PC-9 (cell line): ENCODE data around the gene HMGXB4. TPM values are rescaled to one million over a fixed set of nuclear protein-coding genes. Genes with fewer than 3 reads are reported as not detected.

ENCODE experiments used
- BruUV-seq: library from RNA; stranded (reverse); fragments of 400-500 nt; replicated peaks from 2 replicates; lab custom pipeline; 2021; lab: Mats Ljungman, UMichigan
- CTCF ChIA-PET: fragments of 300-600 bp; sonication (Branson Sonifier 250); formaldehyde crosslinking; loops from one replicate; lab custom pipeline; 2022; ENCODE audit warnings: antibody characterized with exemption; lab: Charles Lee
- POLR2A ChIA-PET: fragments of 300-600 bp; sonication (Branson Sonifier 250); formaldehyde crosslinking; loops from one replicate; lab custom pipeline; 2022; ENCODE audit warnings: antibody characterized with exemption; ENCODE audit not compliant: unreplicated experiment; lab: Charles Lee
- DNase-seq, 2 experiments: peaks; one replicate each; pipeline versions ENCODE4 v3.0.0 to v3.0.0-alpha.2; 2015 to 2022; ENCODE audit warnings: mixed read lengths in 1 of 2
- H2AFZ ChIP-seq: fragments of 200-600 bp; sonication (generic); 2 replicates; pipeline ENCODE4 v1.8.1; 2017; ENCODE audit warnings: antibody characterized with exemption
- H3F3A ChIP-seq: fragments of 200-600 bp; sonication (generic); 2 replicates; pipeline ENCODE4 v1.8.1; 2017; ENCODE audit warnings: antibody characterized with exemption, mild to moderate bottlenecking, low read depth; ENCODE audit not compliant: insufficient read depth
- H3K27ac ChIP-seq: fragments of 200-600 bp; sonication (generic); 2 replicates; pipeline ENCODE4 v1.6.1; 2016; ENCODE audit warnings: mixed run types
- H3K27me3 ChIP-seq: fragments of 200-600 bp; sonication (generic); 2 replicates; pipeline ENCODE4 v1.6.1; 2016; ENCODE audit warnings: low read depth, mixed run types; ENCODE audit not compliant: insufficient read depth
- H3K36me3 ChIP-seq: fragments of 200-600 bp; sonication (generic); 2 replicates; pipeline ENCODE4 v1.6.1; 2016; ENCODE audit warnings: low read depth, mixed run types
- H3K4me1 ChIP-seq: fragments of 200-600 bp; sonication (generic); replicated peaks from 2 replicates; pipeline ENCODE4 v1.6.1; 2016; ENCODE audit warnings: mixed run types; ENCODE audit not compliant: insufficient read depth
- H3K4me2 ChIP-seq: fragments of 200-600 bp; sonication (generic); 2 replicates; pipeline ENCODE4 v1.6.1; 2017; ENCODE audit warnings: mixed run types
- H3K4me3 ChIP-seq: fragments of 200-600 bp; sonication (generic); 2 replicates; pipeline ENCODE4 v1.6.1; 2016; ENCODE audit warnings: mixed run types
- H3K79me2 ChIP-seq: fragments of 200-600 bp; sonication (generic); 2 replicates; pipeline ENCODE4 v1.6.1; 2017; ENCODE audit warnings: low read depth, mixed run types
- H3K9me2 ChIP-seq: fragments of 200-600 bp; sonication (generic); 2 replicates; pipeline ENCODE4 v1.8.1; 2017; ENCODE audit warnings: mild to moderate bottlenecking; ENCODE audit not compliant: insufficient read depth
- H3K9me3 ChIP-seq: fragments of 200-600 bp; sonication (generic); 2 replicates; pipeline ENCODE4 v1.8.1; 2016; ENCODE audit warnings: low read depth; ENCODE audit not compliant: insufficient read depth
- H4K20me1 ChIP-seq: fragments of 200-600 bp; sonication (generic); 2 replicates; pipeline ENCODE4 v1.8.1; 2017; ENCODE audit not compliant: insufficient read depth
- CTCF ChIP-seq: fragments of 200-600 bp; sonication (generic); conservative IDR thresholded peaks from 2 replicates; pipeline ENCODE4 v1.6.1; 2017; ENCODE audit warnings: mixed run types, antibody characterized with exemption, mild to moderate bottlenecking, moderate library complexity
- EZH2 ChIP-seq: fragments of 200-600 bp; sonication (generic); IDR thresholded peaks from 2 replicates; pipeline ENCODE4 v1.8.0; 2017; ENCODE audit warnings: antibody characterized with exemption, low read depth
- intact Hi-C: fragments of 100-400 bp; cut with micrococcal nuclease; formaldehyde crosslinking; loops from one replicate; pipeline ENCODE4 v1.10.0; 2022; ENCODE audit not compliant: unreplicated experiment
- total RNA-seq: library from RNA; stranded (reverse); gene quantifications from 2 replicates; pipeline ENCODE4 v1.2.3, GENCODE V29; 2021

Gene HMGXB4
- total RNA-seq, 1 experiment from 2014 or later = 29.2 TPM

- no peaks in the 10 kb centered on the region for H3K27me3 ChIP-seq
- no peaks in the 10 kb centered on the region; the same call in 1 of the 2 replicates for H3K36me3 ChIP-seq
- intact Hi-C loops = no loop called here
- no peak overlapping the region for H3K4me2 ChIP-seq
- TF ChIP-seq CTCF = no peak
- no peak for TF ChIP-seq EZH2
- H4K20me1 ChIP-seq = no peaks in the 10 kb centered on the region
- peaks cover 24% of the 10 kb centered on the region for H3K4me1 ChIP-seq
- no peak overlapping the region for H3K4me3 ChIP-seq
- no TSS peak for BruUV-seq
- no peak overlapping the region for H3K27ac ChIP-seq
- no peaks in the 10 kb centered on the region for H3K9me3 ChIP-seq
- no peak overlapping the region for H2AFZ ChIP-seq
- H3K79me2 ChIP-seq = peaks cover 37% of the 10 kb centered on the region
- H3F3A ChIP-seq = peaks cover 34% of the 10 kb centered on the region
- ChIA-PET POLR2A (no interaction called here), CTCF (no interaction called here)
- no peak for DNase-seq
- H3K9me2 ChIP-seq = no peaks in the 10 kb centered on the region
These were observed 61.3 kb downstream of the HMGXB4 start for GRCh38 chr22:35318346-35319215.

GRCh38 chr22:35319244-35319985 lies 62.1 kb downstream of the HMGXB4 start:
- H3K27ac ChIP-seq = no peak overlapping the region
- no peaks in the 10 kb centered on the region for H4K20me1 ChIP-seq
- ChIA-PET CTCF (no interaction called here), POLR2A (no interaction called here)
- no peaks in the 10 kb centered on the region; the same call in 1 of the 2 replicates for H3K36me3 ChIP-seq
- intact Hi-C loops = no loop called here
- no peaks in the 10 kb centered on the region for H3K9me3 ChIP-seq
- no peak overlapping the region for H3K4me2 ChIP-seq
- no peak overlapping the region for H2AFZ ChIP-seq
- H3K4me1 ChIP-seq = peaks cover 16% of the 10 kb centered on the region
- no TSS peak for BruUV-seq
- H3K4me3 ChIP-seq = no peak overlapping the region
- H3F3A ChIP-seq = peaks cover 27% of the 10 kb centered on the region
- no peaks in the 10 kb centered on the region for H3K27me3 ChIP-seq
- DNase-seq = no peak
- peaks cover 29% of the 10 kb centered on the region for H3K79me2 ChIP-seq
- TF ChIP-seq CTCF (no peak), EZH2 (no peak)
- no peaks in the 10 kb centered on the region for H3K9me2 ChIP-seq

- Histone ChIP-seq H4K20me1 (no peaks in the 10 kb centered on the region), H3K79me2 (peaks cover 4% of the 10 kb centered on the region), H3K4me1 (no peaks in the 10 kb centered on the region), H3K27me3 (no peaks in the 10 kb centered on the region), H3F3A (0 out of 2 replicates have a peak, but pooled peaks cover 11% of the 10 kb centered on the region), H3K27ac (no peak overlapping the region), H3K36me3 (peaks cover 26% of the 10 kb centered on the region; the same call in 1 of the 2 replicates), H2AFZ (no peak overlapping the region), H3K4me3 (no peak overlapping the region), H3K9me2 (no peaks in the 10 kb centered on the region), H3K4me2 (no peak overlapping the region), H3K9me3 (no peaks in the 10 kb centered on the region)
- no peak for DNase-seq
- intact Hi-C loops = no loop called here
- no TSS peak for BruUV-seq
- no peak for TF ChIP-seq EZH2
- TF ChIP-seq CTCF = no peak
- ChIA-PET CTCF (no interaction called here), POLR2A (no interaction called here)
These were observed 64.8 kb downstream of the HMGXB4 start for GRCh38 chr22:35322126-35322525.
